ENCODE data around the gene P2RX3. TPM values are rescaled to one million over a fixed set of nuclear protein-coding genes. Genes with fewer than 3 reads are reported as not detected.

P2RX3 gene
- total and polyA plus RNA-seq, 9 donors = 0.12 to 0.13 TPM; not detected in 7

DNA sequence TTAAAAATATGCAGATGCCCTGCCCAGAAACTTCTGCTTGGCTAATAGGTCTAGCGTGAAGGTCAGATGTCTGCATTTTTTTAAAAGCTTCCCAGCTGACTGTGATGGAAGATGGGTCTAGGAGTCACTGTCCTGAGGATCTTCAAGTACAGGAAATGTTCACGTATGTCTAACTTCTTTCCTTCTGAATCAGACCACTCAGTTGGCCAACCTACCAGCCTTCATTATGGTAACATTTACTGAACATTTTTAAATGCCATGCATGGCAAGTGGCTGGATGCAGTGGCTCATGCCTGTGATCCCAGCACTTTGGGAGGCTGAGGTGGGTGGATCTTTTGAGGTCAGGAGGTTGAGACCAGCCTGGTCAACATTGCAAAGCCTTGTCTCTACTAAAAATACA, 53.4 kb downstream of the P2RX3 start:
- no peaks in the 10 kb centered on the region for H3K27me3 ChIP-seq
- WGBS, 3 donors = 48 to 83% (median 51%) methylated on average over 2 of the region's 2 CpGs
- no peaks in the 10 kb centered on the region for H3K36me3 ChIP-seq
- H3K4me1 ChIP-seq (ENCODE audit: insufficient read depth) = no peaks in the 10 kb centered on the region
- intact Hi-C loops (cut with DNase I) = no loop called here
- H3K27ac ChIP-seq = no peak overlapping the region
- H3K9me3 ChIP-seq = no peaks in the 10 kb centered on the region
- TF ChIP-seq, protein P1, sequence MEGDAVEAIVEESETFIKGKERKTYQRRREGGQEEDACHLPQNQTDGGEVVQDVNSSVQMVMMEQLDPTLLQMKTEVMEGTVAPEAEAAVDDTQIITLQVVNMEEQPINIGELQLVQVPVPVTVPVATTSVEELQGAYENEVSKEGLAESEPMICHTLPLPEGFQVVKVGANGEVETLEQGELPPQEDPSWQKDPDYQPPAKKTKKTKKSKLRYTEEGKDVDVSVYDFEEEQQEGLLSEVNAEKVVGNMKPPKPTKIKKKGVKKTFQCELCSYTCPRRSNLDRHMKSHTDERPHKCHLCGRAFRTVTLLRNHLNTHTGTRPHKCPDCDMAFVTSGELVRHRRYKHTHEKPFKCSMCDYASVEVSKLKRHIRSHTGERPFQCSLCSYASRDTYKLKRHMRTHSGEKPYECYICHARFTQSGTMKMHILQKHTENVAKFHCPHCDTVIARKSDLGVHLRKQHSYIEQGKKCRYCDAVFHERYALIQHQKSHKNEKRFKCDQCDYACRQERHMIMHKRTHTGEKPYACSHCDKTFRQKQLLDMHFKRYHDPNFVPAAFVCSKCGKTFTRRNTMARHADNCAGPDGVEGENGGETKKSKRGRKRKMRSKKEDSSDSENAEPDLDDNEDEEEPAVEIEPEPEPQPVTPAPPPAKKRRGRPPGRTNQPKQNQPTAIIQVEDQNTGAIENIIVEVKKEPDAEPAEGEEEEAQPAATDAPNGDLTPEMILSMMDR (IDR thresholded peaks at IDR 0.05) = no peak
- TF ChIP-seq POLR2A (IDR thresholded peaks at IDR 0.05) (no peak), EP300 (IDR thresholded peaks at IDR 0.05) (no peak)
- no peak for DNase-seq
- no peak overlapping the region for H3K4me3 ChIP-seq

DNA sequence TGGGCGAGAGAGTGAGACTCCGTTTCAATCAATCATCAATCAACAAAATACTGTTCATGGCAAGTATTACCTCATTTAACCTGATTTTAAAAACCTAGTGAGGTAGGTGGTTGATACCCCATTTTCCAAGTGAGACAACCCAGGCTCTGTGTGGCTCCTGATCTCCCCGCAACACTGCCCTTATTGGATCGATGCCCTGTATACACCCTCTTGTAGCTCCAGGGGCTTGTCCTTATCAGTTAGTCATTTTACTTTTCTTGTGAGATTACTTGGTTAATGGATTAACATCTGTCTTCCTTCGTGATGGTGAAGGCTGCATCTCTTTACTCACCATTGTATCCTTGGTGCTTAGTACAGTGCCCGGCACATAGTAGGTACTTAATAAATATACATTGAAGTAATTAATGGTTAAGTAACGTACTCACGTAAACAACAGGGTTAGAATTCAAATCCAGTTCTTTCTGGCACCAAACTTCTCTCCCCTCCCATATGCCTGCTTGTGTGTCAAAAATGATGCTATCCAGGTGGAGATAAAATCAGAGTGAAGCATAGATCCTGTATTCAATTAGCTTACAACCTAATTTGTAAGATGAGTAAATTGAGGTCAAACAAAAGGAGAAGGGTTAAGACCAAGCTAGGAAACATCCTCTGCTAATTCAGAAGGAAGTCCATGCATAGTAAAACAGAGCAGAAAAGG, 54.1 kb downstream of the P2RX3 start:
- no peak for TF ChIP-seq EP300 (IDR thresholded peaks at IDR 0.05)
- TF ChIP-seq, protein P1 (IDR thresholded peaks at IDR 0.05) = no peak
- TF ChIP-seq POLR2A (IDR thresholded peaks at IDR 0.05) = no peak
- Histone ChIP-seq H3K4me3 (no peak overlapping the region), H3K27me3 (no peaks in the 10 kb centered on the region), H3K27ac (no peak overlapping the region), H3K36me3 (no peaks in the 10 kb centered on the region), H3K9me3 (no peaks in the 10 kb centered on the region), H3K4me1 (ENCODE audit: insufficient read depth) (no peaks in the 10 kb centered on the region)
- intact Hi-C loops (cut with DNase I) = no loop called here
- 70 to 81% (median 78%) methylated on average over 8 of the region's 8 CpGs for WGBS, 3 donors
- DNase-seq = no peak

DNA sequence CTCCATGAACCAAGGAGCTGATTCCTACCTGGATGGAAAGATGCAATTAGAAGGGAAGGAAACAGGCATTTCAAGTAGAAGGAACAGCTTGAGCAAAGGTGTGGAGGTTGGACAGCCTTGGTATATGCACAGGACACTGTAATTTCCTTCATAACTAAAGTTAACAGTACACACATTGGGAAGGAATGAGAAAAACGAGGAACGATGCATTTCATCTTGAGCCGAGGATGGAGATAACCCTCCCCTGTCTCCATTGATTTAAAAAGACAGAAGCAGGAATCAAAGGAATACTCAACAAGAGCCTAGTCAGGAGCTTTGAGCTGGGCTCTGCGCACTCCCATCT, 54.6 kb downstream of the P2RX3 start:
- Histone ChIP-seq H3K9me3 (no peaks in the 10 kb centered on the region), H3K4me1 (ENCODE audit: insufficient read depth) (no peaks in the 10 kb centered on the region), H3K27ac (no peak overlapping the region), H3K36me3 (no peaks in the 10 kb centered on the region), H3K27me3 (no peaks in the 10 kb centered on the region), H3K4me3 (no peak overlapping the region)
- intact Hi-C loops (cut with DNase I) = no loop called here
- WGBS, 3 donors = 62 to 71% (median 70%) methylated on average over 4 of the region's 4 CpGs
- TF ChIP-seq, protein P1 (IDR thresholded peaks at IDR 0.05) = no peak
- TF ChIP-seq EP300 (IDR thresholded peaks at IDR 0.05) = no peak
- TF ChIP-seq POLR2A (IDR thresholded peaks at IDR 0.05) = no peak
- no peak for DNase-seq

DNA sequence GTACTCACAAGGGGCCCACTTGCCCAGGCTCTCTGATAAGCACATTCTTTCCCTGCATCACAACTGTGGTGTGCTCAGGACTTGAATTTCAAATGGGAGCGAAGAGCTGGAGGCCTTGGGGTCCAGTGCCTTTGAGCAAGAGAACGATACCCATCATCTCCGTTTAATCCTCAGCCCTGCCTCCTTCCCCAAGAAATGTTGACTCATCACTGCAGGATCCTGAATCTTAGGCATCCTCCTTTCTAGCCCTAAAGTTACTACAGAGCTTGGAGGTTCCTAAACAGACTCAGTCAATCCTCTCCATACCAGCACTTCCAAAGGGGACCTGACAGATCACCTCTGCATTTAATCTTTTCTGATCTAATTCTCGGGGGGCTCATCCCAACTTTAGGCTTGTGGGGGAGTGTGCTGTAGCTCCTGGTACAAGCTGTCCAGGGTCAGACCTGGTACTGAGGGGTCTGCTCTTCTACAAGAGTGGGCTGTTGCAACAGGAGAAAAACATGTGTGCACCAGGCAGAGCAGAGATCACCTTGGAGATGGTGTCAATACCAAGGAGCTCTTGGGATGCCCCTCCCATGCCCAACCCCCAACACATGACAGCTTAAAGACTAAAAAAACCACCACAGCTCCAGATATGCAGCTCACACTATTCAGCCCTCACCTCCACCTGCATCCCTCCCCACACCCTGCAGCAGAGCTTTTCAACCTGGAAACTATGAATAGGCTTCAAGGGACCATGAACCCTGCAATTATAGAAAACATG, 56.2 kb downstream of the P2RX3 start:
- H3K4me1 ChIP-seq (ENCODE audit: insufficient read depth) = no peaks in the 10 kb centered on the region
- H3K36me3 ChIP-seq = no peaks in the 10 kb centered on the region
- H3K27ac ChIP-seq = no peak overlapping the region
- DNase-seq = no peak
- no peaks in the 10 kb centered on the region for H3K9me3 ChIP-seq
- no peaks in the 10 kb centered on the region for H3K27me3 ChIP-seq
- 62 to 73% (median 66%) methylated on average over 4 of the region's 4 CpGs for WGBS, 3 donors
- TF ChIP-seq POLR2A (IDR thresholded peaks at IDR 0.05) = no peak
- TF ChIP-seq, protein P1 (IDR thresholded peaks at IDR 0.05) = no peak
- TF ChIP-seq EP300 (IDR thresholded peaks at IDR 0.05) = no peak
- no peak overlapping the region for H3K4me3 ChIP-seq
- intact Hi-C loops (cut with DNase I) = no loop called here

All from ovary (tissue), 9 donors.